ENCODE measurements around the gene HSPBP1. TPM values are rescaled to one million over a fixed set of nuclear protein-coding genes. Genes with fewer than 3 reads are reported as not detected.

The HSPBP1 gene
- total RNA-seq, 1 donor from 2014 or later = 31.2 TPM

DNA sequence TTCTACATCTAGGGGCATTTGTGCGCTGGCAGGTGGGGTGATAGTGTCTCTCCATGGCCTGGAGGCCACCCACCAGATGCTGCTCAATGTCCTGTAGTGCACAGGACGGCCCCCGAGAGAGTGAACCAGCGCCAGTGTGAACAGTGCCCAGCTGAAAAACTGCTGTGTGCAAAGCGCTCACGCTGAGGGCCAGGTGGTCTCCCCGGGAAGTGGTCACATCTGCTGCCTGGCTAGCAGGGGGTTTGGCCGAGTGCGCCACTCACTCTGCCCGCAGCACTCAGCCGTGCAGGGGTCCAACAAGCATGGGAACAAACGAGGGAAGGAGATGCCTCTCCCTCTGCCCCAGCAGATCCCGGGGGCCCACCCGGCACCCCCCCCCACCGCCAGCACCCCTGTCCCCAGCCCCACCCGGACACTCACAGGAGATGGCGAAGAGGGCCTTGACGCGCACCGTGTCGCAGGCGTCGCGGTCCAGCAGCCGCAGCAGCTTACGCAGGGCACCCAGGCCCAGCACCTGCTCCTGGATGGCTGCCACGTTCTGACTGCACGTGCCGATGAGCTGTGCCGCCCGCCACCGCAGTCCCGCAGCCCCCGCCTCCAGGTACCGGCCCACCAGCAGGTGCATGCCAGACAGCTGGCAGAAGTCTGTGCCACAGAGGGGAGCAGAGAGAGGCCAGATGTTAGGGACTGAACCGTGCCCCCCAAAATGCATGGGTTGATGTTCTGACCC is 5.8 kb downstream of the HSPBP1 start:
- ATAC-seq = no peak

DNA sequence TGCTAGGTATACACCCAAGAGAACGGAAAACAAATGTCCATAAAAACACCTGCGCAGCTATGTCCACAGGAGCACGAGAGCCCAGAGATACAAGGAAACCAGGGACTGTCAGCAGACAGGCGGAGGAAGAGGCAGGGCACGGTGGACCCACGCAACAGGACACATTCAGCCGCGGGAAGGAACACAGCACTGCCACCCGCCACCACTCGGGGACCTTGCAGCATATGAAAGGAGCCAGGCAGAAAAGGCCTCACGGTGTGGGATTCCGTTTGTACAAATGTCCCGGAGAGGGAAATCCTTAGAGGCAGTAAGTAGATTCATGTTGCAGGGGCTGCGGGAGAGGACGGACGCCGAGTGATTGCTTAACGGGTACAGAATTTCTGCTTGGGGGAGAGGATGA is 7.8 kb downstream of the HSPBP1 start:
- no peak for ATAC-seq

DNA sequence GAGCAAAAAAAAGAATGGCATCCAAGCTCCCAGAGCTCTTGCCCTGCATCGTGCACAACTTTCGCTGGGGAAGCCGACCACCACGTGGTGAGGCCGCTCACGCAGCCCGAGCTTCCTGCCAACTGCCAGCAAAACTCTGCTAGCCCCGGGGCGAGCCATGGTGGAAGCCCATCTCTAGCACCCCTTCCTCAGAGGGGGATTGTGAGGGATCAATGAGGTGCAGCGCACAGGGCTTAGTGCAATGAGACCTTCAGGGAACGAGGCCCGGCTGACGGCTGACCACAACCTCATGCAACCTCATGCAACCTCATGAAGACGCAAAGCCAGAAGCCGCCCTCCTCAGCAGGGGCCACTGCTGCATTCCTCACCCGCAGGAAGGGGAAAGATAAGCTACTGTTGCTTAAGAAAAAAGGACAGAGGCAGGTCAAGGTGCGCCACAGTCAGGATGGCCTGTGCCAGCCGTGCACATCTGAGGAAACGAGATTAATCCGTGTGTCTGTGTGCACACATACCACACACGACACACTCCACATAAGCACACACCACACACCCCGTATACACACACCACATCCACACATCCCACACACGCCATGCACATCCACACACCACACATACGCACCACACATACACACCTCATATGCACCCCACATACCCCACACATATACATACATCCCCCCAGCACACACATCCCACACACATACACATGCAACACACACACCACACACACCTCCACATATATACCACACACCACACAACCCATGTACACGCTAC is 9.6 kb downstream of the HSPBP1 start:
- peak; percentile 24 for ATAC-seq

DNA sequence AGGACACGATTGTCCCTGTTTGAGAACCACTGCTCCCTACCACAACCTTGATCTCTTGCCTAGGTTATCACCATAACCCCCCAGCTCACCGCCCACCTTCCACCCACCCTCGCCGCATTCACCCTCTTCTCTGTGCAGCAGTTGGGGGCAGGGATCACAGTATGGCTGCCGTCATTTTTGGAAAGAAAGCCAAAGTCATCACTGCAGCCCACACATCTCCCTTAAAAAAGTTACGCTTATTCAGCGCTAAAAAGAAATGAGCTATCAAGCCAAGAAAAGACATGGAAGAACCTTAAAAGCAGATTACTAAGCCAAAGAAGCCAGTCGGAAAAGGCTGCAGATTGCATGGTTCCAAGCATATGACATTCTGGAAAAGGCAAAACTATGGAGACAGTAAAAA is 10.6 kb downstream of the HSPBP1 start:
- ATAC-seq = no peak

DNA sequence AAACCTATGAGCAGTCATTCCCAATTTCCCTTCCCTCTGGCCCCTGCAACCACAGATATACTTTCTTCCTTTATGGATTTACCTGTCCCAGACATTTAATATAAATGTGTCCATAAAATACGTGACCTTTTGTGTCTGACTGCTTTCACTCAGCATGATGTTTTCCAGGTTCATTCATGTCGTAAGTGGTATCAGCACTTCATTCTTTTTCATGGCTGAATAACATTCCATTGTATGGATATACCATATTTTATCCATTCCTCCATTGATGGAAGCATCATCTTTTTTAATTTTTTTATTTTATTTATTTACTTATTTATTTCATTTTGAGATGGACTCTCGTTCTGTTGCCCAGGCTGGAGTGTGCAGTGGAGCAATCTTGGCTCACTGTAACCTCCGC is 13.1 kb downstream of the HSPBP1 start:
- ATAC-seq = no peak

DNA sequence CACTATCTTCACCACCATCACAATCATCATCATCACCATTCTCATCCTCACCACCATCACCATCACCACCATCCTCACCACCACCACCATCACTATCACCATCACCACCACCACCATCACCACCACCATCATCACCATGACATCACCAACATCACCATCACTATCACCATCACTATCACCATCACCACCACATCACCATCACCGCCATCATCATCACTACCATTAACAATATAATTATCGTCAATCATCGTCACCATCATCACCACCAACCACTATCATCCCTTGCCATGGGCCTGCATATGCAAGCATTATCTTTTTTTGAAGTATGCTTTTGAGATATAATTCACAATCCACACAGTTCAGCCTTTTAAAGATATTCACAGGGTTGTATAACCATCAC is 13.5 kb downstream of the HSPBP1 start:
- ATAC-seq = no peak

DNA sequence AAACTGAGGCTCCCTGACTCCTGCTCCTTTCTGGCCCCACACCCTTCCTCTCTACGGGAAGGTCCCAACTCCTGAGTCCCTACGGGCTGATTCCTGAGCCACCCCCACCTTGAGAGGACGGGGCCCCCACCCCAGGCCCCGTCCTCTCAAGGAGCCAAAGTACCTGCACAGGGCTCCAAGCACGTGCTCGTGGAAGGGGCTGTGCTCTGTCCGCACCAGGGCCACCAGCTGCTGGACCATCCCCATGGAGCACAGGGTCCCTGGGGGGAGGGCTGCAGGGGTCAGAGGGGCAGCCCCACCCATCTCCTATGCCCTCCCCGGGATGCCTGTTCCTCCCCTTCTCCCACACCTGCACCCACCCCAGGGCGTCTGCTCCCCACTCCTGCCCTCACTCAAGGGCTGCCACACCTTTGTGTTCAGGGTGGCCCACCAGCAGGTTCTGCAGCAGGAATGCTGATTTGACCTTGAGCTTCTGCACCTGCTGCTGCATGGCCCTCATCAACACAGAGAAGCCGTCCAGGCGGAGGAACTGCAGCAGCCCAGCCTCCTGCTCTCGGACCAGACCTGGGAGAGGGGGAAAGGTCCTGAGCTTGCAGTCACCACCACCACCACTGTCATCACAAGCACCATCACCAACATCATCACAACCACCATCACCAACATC is 14.1 kb downstream of the HSPBP1 start:
- ATAC-seq = no peak

DNA sequence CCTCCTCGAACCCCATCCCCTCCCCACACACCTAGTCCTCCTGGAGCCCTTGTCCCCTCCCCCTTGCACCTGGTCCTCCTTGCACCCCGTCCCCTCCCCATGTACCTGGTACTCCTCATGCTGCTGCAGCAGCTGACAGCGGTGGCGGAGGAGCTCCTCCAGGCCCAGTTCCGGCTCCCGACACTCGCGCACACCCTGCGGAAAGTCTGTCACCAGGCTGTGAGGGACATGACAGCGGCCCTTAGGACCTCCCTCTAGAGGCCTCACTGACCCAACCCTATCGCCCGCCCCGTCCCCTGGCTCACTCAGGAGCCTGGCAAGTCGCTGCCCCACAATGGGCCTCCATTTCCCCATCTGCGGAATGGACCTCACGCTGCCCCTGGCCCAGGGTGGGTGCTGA is 14.7 kb downstream of the HSPBP1 start:
- peak; percentile 9 for ATAC-seq

DNA sequence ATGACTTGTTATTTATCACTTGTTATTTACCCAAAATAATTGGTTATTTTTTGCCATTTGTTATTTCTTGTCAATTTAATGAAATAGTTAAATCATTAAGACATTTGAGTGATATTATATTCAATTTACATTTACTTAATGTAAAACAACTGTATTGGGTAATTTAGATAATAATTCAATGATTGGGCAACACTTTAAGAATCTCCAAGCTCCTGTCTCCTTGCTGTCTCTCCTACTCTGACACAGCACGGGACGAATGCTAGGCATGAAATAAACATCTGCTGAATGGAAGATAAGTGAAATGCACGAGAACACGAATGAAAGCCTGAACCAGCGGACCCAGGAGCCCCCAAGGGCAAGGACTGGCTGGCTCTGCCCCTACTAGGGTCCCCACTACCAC is 15.4 kb downstream of the HSPBP1 start:
- ATAC-seq = no peak

DNA sequence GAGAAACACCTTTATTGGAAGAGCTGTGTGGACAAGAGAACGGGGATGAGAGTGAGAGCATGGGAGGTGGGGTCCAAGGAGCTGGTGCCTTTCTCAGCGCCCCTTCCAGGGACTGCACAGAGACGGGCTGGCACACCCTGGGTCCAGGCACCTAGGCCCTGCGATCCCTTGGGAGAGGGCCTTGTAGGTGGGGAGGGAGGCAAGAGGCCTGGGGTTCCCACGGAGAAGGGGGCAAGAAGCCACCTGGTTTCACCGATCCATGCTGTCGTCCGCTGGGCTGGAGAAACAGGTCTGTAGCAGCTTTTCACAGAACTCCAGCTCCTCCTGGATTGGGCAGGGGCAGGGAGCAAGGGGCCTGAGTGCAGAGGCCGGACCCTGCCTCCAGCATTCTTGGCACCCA is 17.6 kb downstream of the HSPBP1 start:
- no peak for ATAC-seq

DNA sequence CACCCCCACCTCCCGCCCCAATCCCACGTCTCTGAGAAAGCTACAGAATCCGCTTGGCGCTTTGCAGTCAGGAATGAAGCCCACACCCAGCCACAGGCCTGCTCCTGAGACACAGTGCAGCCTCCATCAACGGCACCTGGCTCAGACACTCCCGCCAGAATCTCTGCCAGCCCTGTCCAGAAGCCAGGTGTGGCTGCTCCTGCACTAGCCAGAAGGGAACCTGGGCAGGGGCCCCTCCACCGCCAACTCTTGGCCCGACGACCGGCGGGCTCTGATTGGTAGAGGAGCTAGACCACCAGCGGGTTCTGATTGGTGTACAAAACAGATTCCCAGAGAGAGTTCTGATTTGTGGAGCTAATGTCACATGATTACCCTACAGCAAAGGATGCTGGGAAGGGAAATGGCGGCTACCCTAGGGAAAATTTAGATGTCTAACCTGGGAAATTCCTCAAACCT is 18.2 kb downstream of the HSPBP1 start:
- ATAC-seq = no peak

DNA sequence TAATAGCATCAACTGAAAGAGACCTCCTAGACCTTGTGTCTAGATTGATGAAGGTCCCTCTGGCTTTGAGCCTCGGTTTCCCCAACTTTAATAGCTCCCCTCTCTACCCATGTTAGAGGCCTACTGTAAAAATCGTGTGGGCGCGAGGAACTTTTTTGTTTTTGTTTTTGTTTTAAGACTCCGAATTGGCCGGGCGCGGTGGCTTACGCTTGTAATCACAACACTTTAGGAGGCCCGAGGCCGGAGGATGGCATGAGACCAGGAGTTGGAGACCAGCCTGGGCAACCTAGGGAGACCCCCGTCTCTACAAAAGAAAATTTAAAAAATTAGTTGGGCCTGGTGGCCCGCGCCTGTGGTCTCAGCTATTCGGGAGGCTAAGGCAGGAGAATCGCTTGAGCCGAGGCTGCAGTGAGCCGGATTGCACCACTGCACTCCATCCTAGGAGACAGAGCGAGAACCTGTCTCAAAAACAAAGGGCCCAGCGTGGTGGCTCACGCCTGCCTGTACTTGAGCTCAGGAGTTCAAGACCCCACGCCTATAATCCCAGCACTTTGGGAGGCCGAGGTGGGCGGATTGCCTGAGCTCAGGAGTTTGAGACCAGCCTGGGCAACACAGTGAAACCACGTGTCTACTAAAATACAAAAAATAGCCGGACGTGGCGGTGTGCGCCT is 20.2 kb downstream of the HSPBP1 start:
- ATAC-seq = no peak

DNA sequence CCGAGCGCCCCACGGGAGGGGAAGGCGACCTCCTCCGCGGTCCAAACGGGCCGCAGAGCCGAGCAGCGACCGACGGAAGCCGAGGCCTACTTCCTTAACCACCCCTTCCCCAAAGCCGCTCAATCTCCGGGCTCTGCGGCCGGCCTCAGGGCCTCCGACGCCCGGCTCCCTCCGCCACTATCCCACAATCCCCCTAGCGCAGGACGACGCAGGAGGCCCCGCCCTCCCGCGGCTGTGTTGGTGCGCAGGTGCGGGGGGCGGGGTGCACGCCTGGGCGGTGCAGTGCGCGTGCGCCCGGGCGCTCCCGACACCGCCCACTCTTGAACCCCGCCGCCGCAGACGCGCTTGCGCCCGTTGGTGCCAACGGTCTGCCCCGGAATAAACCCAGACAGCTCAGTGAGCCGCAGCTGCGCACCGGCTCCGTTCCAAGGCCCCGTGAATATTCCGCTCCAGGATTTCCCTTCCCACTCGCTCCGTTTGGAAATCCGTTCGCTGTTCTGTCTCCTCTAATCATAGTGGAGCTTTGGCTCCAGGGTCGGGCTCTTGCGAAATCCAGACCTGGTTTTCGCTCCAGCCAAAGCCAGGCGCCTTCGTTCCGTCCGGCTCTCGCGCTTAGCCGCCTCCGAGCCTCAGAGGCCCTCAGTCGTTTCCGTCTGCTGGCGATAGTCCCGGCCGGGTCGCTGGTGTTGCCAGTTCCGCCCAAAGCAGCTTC is 20.9 kb downstream of the HSPBP1 start, which contains the start of gene PPP6R1:
Gene PPP6R1, minus strand, starts transcription at position 190 of the 712 bp plus-strand sequence. CDS start 11,914 bp downstream, outside the sequence.
- peak; percentile 94 for ATAC-seq

DNA sequence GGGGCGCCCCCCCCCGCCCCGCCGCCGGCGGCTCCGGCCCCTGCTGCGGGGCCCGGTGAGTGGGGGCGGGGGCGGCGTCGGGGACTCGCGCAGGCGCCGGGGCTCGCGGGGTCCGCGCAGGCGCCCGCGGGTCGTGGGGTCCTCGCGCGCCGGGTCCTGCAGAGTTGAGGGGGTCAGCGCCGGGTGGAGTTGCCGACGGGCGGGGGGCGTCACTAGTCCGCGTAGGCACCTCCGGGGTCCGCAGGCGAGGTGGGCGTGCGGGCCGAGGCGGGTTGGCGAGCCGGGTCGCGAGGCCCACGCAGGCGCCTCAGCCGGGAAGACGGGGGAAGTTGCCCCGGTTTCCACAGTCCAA is 21.5 kb downstream of the HSPBP1 start:
- no peak for ATAC-seq

DNA sequence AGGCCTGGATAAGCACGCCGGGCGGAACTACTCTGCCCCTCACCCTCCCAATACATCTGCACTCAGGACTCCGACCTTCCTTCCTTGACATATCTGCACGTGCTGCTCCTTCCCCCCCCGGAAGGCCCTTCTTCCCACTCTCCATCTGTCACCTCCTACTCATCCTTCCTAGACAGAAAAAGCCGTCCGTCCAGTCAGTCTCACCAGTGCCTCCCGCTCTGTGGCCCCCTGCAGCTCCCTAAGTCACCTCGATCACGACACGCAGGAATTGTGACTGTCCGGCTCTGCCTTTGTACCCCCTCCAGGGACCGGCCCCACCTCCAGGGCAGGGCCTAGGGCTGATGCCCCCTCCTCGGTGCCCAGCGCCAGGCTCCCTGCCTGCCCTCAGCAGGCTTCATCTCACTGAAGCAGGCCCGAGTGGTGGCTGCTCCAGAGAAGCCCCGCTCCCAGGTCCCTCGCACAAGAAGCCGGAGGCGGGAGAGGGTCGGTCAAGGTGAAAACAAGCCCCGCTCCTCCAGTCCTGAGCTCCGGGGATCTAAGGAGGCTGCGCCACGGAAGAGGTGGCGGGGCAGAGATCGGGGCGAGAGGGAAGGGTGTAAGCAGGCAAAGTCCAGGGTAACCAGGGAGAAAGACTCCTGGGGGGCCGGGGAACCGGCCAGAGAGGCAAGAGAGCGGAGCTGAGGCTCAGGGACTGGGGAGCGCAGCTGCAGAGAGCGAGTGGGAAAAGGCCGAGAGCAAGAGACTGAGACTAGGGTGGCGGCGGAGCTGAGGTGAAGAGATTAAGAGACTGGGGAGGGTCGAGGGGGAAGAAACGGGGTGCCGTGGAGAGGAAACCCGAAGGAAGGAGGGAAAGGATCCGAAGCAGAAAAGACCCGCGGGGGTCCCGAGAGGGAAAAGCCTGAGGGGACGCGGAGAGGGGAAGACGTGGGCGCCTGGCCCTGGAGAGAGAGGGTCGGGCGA is 22.2 kb downstream of the HSPBP1 start:
- no peak for ATAC-seq

DNA sequence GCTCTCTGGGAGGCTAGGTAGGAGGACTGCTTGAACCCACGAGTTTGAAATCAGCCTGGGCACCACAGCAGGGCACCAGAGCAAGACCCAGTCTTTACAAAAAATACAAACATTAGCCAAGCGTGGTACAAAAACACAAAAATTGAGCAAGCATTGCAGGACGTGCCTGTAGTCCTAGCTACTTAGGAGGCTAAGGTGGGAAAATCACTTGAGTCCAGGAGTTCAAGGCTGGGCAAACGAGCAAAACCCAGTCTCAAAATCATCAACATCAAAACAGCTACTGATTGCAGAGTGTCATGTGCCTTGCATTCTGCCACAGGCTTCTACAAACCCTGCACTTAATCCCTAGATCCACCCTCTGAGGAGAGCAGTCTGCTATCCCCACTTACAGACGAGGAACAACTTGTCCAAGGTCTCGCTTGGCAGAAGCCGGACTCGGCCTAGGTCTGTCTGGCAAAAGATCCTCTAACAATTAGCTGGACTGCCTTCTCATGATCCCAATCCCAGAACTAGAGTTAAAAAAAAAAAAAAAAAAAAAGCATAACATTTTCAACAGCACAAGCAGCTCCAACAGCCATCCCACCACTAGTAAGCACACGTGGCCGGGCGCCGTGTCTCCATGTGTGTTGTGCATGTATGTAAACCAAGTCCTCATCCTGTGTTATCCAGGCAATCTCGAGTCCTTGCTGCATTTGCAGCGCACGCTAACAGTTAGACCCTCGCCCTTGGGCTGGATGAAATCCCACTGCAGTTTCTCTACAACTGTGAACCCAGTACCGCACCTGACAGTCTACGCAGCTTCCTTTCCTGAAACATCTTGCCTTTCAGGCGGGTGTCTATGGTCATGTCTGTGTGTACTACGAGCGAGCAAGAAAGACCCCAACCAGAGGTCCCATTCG is 23.1 kb downstream of the HSPBP1 start:
- no peak for ATAC-seq

DNA sequence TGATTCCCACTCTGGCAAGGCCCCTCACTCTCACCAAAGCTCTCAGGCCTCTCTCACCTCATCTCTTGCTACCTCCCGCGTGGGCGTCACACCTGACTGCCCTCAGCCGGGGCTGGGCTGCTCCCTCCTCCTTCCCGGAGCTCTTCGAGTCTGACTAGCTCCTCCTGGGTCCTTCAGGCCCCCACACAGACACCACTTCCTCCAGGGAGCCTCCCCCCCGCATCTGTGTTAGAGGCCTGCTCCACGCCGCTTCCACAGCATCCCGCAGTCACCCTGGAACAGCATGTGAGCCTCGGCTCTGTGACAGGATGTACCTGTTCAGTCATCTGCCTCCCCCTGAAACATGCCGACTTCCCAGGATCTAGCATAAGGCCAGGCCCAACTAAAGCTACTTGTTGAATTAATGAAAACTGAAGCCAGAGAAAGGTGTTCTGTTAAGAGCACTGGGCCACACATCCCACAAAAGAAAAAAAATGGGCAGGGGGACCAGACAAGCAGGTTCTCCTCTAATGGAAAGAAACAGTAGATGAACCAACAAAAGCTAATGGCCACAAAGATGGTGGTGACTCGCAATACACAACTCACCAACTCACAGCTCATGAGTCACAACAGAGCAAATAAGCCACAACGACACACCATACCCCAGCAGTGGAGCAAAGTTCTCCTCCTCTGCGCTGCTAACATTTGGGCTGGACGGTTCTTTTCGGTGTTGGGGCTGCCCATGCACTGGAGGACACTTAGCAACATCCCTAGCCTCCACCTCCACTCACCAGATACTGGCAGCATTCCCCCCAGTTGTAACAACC is 24.1 kb downstream of the HSPBP1 start:
- no peak for ATAC-seq

DNA sequence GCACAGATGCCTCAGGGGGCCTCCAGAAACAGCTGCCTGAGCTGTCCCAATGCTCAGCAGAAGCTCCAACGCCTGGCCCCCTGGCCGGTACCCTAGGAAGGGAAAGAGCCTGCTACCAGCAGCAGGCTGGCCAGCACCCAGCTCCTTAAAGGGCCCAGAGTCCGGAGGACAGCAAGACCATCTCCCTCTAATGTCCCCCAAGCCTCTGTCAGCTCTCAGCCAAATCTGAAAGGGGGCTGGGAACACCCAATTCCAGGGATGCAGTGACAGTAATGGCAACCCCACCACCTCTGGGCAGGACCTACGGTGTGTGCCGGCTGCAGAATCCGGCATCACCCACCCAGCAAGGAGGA is 25.3 kb downstream of the HSPBP1 start:
- ATAC-seq = no peak
